Central memory CD8-positive, alpha-beta T cell (primary cell): ENCODE measurements around the gene MLST8.
"Not testable (repeated sequence)": the region's sequence is repeated elsewhere in the genome, so short reads cannot be mapped to it uniquely, and the experiment has no call there.

Experiments used
- ATAC-seq: fragments of 150-1000 bp; cut with Tn5 transposase; replicated peaks from 2 replicates; pipeline ENCODE4 v1.10.0; 2022; ENCODE audit warnings: mild to moderate bottlenecking, moderate FRiP score, moderate number of reproducible peaks; ENCODE audit not compliant: poor library complexity, severe bottlenecking; ENCODE audit errors: extremely low read depth
- DNase-seq, 2 donors: peaks; one replicate each; pipeline ENCODE4 v3.0.0; 2021; ENCODE audit warnings: low spot score in 2 of 2
- H3K27ac Mint-ChIP-seq: one replicate; pipeline ENCODE4 v1.8.0; 2022; ENCODE audit warnings: low read depth, mild to moderate bottlenecking, moderate library complexity, mixed read lengths
- H3K27me3 Mint-ChIP-seq: one replicate; pipeline ENCODE4 v1.8.0; 2022; ENCODE audit warnings: mixed read lengths
- H3K36me3 Mint-ChIP-seq: one replicate; pipeline ENCODE4 v1.8.0; 2022; ENCODE audit warnings: mild to moderate bottlenecking, moderate library complexity, mixed read lengths; ENCODE audit not compliant: insufficient read depth
- H3K4me1 Mint-ChIP-seq: one replicate; pipeline ENCODE4 v1.8.0; 2022; ENCODE audit warnings: mixed read lengths
- H3K4me3 Mint-ChIP-seq: one replicate; pipeline ENCODE4 v1.8.0; 2022; ENCODE audit warnings: mild to moderate bottlenecking, moderate library complexity, mixed read lengths
- H3K9me3 Mint-ChIP-seq: one replicate; pipeline ENCODE4 v1.8.0; 2022; ENCODE audit warnings: mixed read lengths

MLST8 gene

DNA sequence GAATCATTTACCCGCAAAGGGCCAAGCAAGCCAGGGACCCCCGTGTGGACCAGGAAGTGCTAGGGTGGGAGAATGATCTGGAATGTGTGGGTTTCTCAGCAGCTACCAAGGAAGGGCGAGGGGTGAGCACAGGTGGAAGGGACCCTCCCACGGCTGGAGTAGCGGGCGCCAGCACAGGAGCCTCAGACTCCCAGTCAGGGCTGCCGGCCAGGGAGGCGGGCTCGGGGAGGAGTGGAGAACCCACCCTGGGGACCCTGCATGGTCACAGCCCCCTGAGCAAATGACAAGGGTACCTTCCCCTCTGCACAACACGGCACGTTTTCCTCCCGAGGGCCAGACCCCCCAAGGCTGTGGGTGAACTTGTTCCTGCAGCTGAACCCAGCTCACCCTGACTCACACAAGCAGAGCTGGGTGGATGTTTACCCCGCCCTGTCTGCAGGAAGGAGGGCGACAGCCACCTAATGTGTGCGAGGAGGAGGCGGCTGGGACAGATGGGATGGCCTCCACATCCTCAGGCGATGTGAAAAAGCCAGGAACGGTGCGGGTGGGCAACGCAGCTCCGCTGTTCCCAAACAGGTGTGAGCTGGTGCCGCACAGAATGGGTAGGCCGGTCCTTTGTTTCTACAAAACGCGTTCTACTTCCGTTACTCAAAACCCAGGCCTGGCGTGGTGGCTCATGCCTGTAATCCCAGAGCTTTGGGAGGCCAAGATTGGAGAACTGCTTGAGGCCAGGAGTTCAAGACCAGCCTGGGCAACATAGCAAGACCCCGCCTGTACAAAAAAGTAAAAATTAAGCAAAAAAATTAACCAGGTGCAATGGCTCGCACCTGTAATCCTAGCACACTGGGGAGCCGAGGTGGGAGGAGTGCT is 39.9 kb downstream of the MLST8 start:
- Mint-ChIP-seq H3K27me3 (no peaks in the 10 kb centered on the region), H3K4me1 (no peaks in the 10 kb centered on the region), H3K27ac (no peak overlapping the region), H3K4me3 (no peak overlapping the region), H3K9me3 (no peaks in the 10 kb centered on the region), H3K36me3 (peaks cover 4% of the 10 kb centered on the region)
- ATAC-seq (no peak), DNase-seq (no peak)

DNA sequence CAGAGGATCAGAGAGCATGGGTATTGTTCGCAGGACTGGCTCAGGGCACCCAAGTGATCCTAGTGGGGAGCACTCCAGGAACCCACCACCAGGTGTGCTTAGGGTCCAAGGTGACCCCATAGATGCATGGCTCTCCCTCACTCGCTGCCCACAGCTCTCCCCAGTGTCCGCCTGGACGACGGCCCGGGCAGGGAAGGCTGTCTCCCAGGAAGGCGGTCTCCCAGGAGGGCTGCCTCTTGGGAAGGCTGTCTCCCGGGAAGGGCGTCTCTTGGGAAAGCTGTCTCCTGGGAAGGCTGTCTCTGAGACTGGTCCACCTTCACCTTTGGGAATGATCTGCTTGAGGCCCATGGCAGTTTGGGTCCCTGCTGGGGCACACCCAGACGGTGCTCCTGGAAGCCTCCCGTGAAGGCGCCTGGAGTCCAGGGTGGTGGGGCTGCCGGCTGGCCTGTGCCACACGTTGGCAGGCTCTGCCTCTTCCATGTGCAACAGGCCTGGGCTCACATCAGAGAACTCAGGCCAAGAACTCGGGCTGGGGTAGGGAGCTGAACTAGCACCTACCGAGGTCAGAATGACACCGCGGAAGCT is 41.1 kb downstream of the MLST8 start:
- no peak for DNase-seq
- H3K27ac Mint-ChIP-seq: no peak overlapping the region
- no peak overlapping the region for H3K4me3 Mint-ChIP-seq
- peaks cover 9% of the 10 kb centered on the region for H3K36me3 Mint-ChIP-seq
- no peaks in the 10 kb centered on the region for H3K9me3 Mint-ChIP-seq
- H3K27me3 Mint-ChIP-seq: no peaks in the 10 kb centered on the region
- ATAC-seq: no peak
- H3K4me1 Mint-ChIP-seq: no peaks in the 10 kb centered on the region

DNA sequence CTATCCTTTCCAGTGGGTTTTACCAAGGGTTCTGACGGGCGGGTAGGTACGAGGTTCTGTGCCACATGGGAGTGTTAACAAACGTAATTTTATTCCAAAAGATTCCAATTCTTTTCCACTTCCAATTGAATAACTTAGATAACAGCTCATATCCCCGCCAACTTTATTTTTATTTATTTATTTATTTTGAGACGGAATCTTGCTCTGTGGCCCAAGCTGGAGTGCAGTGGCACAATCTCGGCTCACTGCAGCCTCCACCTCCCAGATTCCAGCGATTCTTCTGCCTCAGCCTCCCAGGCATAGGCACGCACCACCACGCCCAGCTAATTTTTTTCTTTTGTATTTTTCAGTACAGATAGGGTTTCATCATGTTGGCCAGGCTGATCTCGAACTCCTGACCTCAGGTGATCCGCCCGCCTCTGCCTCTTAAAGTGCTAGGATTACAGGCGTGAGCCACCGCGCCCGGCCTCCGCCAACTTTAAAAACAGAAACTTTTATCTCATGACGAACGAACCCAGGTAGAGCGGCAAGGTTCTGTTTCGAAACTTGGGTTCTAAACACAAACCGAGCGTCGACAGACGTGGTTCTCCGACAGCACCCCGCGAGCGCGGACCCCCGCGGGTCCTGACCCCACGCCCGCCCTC is 45.5 kb downstream of the MLST8 start:
- no peaks in the 10 kb centered on the region for H3K27me3 Mint-ChIP-seq
- H3K27ac Mint-ChIP-seq: peak overlapping the region; percentile 91
- H3K36me3 Mint-ChIP-seq: peaks cover 40% of the 10 kb centered on the region
- DNase-seq (peak in 1 of 2 donors; percentile 21), ATAC-seq (no peak)
- H3K4me1 Mint-ChIP-seq: no peaks in the 10 kb centered on the region
- H3K4me3 Mint-ChIP-seq: peak overlapping the region; percentile 81
- H3K9me3 Mint-ChIP-seq: no peaks in the 10 kb centered on the region

DNA sequence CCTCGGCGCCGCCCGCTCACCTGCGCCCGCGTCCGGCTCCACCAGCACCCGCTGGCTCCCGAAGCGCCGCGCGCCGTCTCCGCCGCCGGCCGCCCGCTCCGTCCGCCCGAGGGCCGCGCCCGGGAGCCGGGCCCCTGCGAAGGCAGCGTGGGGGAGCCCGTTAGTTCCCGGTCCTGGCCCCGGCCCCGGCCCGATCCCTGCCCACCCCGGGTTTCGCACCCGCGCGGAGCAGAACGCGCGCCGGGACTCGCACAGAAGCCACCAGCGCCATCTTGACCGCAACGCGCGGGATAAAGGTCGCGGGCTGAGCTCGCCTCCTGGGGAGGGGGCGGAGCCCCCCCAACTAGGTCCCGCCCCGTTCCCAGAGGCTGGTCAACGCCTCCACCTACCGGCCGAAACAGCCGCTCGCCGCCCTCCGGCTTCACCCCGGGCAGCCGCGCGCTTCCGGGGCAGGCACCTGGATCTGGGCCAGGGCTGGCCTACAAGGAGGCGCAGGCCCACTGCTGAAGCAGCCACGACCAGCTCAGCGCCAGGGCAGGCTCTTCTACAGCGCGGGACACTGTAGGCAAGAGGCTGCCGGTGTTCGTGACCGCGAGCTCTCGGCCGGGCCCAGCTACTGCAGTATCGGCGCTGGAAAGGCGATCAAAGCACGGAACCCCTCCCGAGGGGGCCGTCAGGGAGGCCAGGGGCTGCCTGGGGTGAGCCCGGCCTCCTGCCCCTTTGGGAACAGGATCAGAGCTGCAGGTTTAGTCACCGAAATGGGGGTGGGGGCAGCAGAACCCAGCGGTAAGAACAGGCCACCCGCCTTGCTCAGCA is 46.2 kb downstream of the MLST8 start, which contains the start of gene ECI1:
Gene ECI1 (minus strand): TSS at position 292 of the 816 bp plus-strand sequence. CDS start 21 bp downstream, at position 271.
- peak; percentile 52 to 57 for DNase-seq
- Mint-ChIP-seq H3K27me3 (no peaks in the 10 kb centered on the region), H3K4me3 (peak within 1 kb of the TSS; percentile 81), H3K9me3 (no peaks in the 10 kb centered on the region), H3K4me1 (peaks cover 4% of the 10 kb centered on the region), H3K36me3 (peaks cover 45% of the 10 kb centered on the region), H3K27ac (peak within 1 kb of the TSS; percentile 91)
- ATAC-seq: peak; percentile 77

DNA sequence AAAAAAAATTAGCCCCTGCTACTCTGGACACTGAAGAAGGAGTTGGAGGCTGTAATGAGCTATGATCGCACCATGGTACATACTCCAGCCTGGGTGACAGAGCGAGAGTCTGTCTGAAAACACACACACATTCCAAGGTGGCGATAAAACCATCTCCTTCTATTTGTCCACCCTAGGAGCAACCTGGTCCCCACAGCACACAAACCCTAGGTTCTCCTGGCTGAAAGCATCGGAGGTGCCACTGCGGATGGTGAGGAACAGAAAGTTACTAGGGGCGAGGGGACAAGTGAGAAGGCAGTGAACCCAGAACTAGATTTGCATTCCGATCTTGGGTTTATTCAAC is 47.5 kb downstream of the MLST8 start:
- Mint-ChIP-seq H3K36me3 (peaks cover 55% of the 10 kb centered on the region), H3K9me3 (no peaks in the 10 kb centered on the region), H3K27me3 (no peaks in the 10 kb centered on the region), H3K4me1 (peaks cover 6% of the 10 kb centered on the region), H3K4me3 (peak overlapping the region; percentile 81), H3K27ac (peak overlapping the region; percentile 25)
- DNase-seq: no peak
- ATAC-seq: no peak

DNA sequence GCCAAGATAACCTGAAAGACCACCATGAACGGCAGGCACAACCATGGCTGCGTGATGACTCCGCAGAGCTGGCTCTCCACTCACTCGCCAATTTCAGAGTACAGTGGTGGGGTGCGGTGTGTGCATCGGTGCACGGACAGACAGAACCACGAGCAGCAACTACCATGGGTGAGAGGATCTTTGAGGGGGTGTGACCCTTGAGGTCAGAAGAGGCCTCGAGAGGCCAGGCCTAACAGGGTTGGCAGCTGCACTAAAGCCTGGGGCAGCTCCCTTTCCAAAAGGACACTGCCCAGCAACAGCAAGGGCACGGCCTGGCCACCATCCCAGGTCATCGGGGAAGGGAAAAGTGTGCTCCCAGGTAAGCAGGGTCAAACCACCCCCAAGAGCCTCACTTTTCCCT is 48.0 kb downstream of the MLST8 start:
- no peak for ATAC-seq
- Mint-ChIP-seq H3K4me1 (peaks cover 6% of the 10 kb centered on the region), H3K9me3 (no peaks in the 10 kb centered on the region), H3K27me3 (no peaks in the 10 kb centered on the region), H3K4me3 (no peak overlapping the region), H3K27ac (peak overlapping the region; percentile 25), H3K36me3 (peaks cover 58% of the 10 kb centered on the region)
- DNase-seq: no peak

DNA sequence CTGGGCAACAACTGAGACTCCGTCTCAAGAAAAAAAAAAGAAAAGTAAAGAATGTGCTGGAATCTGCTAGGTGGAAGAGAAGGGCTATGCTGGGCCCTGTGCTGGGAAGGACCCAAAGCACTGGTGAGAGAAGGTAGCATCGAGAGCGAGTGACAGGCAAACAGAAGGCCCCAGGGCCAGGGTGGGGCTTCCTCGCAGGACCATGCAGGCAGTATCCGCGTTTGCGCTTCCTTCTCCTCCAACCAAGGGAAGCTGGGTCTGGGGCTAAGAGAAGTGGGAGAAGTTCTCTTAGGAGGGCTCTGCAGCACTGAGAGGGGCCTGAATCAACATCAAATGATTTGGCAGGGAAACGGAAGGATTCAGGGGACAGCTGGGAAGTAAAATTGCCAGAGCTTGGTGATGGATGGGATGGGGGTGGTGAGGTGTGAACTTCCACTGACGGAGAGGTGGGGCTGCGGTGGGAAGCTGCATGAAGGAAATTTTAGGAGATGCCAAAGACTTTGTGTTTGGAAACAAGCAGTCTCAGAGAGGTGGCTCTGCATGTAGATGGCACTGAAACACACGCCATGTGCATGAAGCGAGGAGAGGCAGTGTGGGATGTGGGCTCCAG is 51.4 kb downstream of the MLST8 start:
- ATAC-seq (no peak), DNase-seq (no peak)
- no peak overlapping the region for H3K27ac Mint-ChIP-seq
- H3K27me3 Mint-ChIP-seq: no peaks in the 10 kb centered on the region
- H3K9me3 Mint-ChIP-seq: no peaks in the 10 kb centered on the region
- peaks cover 75% of the 10 kb centered on the region for H3K36me3 Mint-ChIP-seq
- no peak overlapping the region for H3K4me3 Mint-ChIP-seq
- H3K4me1 Mint-ChIP-seq: peaks cover 6% of the 10 kb centered on the region

DNA sequence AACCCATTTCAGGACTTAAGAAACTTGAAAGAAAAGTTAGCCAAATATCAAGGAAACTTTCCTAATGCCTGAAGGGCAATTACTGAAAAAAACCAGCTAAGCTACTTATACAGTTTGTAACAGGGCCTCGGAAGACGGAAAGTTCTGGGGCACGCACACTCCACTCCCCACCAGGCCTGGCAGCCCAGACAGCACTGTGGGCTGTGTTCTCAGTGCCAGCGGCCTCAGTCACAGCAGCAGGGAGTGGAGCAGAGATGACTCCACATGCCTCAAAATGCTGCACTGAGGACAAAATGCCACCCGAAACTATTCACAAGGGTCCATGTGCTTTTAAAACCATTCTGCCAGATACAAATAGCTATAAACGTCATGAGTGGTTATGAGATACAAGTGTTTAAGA is 52.5 kb downstream of the MLST8 start:
- Mint-ChIP-seq H3K9me3 (no peaks in the 10 kb centered on the region), H3K27me3 (no peaks in the 10 kb centered on the region), H3K27ac (no peak overlapping the region), H3K4me1 (peaks cover 6% of the 10 kb centered on the region), H3K4me3 (no peak overlapping the region), H3K36me3 (peaks cover 76% of the 10 kb centered on the region)
- no peak for ATAC-seq
- no peak for DNase-seq

DNA sequence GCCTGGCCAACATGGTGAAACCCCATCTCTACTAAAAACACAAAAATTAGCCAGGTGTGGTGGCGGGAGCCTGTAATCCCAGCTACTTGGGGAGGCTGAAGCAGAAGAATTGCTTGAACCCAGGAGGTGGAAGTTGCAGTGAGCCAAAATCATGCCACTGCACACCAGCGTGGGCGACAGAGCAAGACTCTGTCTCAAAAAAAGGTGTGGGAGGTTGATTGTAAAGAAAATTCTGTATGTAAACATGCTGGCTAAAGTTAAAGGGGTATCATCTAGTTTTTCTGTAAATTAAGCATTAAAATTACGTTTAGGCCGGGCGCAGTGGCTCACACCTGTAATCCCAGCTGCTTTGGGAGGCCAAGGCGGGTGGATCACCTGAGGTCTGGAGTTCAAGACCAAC is 53.3 kb downstream of the MLST8 start:
- H3K9me3 Mint-ChIP-seq, DNase-seq, H3K4me3 Mint-ChIP-seq, H3K27ac Mint-ChIP-seq, ATAC-seq, H3K27me3 Mint-ChIP-seq, H3K4me1 Mint-ChIP-seq: not testable (repeated sequence)
- peaks cover 79% of the 10 kb centered on the region for H3K36me3 Mint-ChIP-seq
